PC-3 (cell line): ENCODE data around the gene YY2.

Source experiments
- CTCF ChIP-seq: fragments of 300-600 bp; sonication (generic); conservative IDR thresholded peaks from 2 replicates; pipeline ENCODE4 v1.5.1; 2017; ENCODE audit warnings: antibody characterized with exemption, low read depth, mild to moderate bottlenecking, low read length
- EZH2 ChIP-seq: fragments of 300-600 bp; sonication (generic); IDR thresholded peaks from one replicate; pipeline ENCODE4 v1.6.1; 2017; ENCODE audit warnings: antibody characterized with exemption, mild to moderate bottlenecking, low read length; ENCODE audit not compliant: unreplicated experiment
- EZH2phosphoT487 ChIP-seq: fragments of 300-600 bp; sonication (generic); IDR thresholded peaks from 2 replicates; pipeline ENCODE4 v1.6.1; 2018; ENCODE audit warnings: mild to moderate bottlenecking, antibody characterized with exemption, low read length, borderline replicate concordance

- TF ChIP-seq CTCF: peak; percentile 24; the same call in 1 of the 2 replicates
- TF ChIP-seq EZH2: no peak
- no peak for TF ChIP-seq EZH2phosphoT487
Measured at GRCh38 chrX:21839334-21840192, 16.2 kb upstream of the YY2 start, which contains the start of gene MBTPS2.
